Lower leg skin (tissue), 3 donors: Measurements from ENCODE around the gene SLC39A7.

Experiments
- POLR2A ChIP-seq, 2 donors: fragments of 450-650 bp; IDR thresholded peaks; one replicate each; pipeline ENCODE4 v1.6.1; 2016 to 2017; ENCODE audit warnings: antibody characterized with exemption in 2 of 2, mild to moderate bottlenecking in 1 of 2, moderate library complexity in 1 of 2
- TF ChIP-seq, protein P1 (sequence below), 3 donors: fragments of 450-650 bp; IDR thresholded peaks; one replicate each; pipeline ENCODE4 v1.5.1; 2016; ENCODE audit warnings: antibody characterized with exemption in 3 of 3, mild to moderate bottlenecking in 3 of 3, moderate library complexity in 2 of 3

DNA sequence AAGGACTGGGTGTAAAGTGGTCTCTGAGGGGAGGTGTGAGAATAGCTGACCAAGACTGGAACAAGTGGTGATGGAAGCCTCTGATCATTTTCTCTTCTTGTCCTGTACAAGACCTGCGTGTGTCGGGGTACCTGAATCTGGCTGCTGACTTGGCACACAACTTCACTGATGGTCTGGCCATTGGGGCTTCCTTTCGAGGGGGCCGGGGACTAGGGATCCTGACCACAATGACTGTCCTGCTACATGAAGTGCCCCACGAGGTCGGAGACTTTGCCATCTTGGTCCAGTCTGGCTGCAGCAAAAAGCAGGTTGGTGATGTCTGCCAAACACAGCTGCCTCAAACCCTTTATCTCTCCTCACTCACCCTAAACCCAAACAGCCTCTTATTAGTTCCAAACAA, 2.1 kb downstream of the SLC39A7 start:
- TF ChIP-seq, protein P1, sequence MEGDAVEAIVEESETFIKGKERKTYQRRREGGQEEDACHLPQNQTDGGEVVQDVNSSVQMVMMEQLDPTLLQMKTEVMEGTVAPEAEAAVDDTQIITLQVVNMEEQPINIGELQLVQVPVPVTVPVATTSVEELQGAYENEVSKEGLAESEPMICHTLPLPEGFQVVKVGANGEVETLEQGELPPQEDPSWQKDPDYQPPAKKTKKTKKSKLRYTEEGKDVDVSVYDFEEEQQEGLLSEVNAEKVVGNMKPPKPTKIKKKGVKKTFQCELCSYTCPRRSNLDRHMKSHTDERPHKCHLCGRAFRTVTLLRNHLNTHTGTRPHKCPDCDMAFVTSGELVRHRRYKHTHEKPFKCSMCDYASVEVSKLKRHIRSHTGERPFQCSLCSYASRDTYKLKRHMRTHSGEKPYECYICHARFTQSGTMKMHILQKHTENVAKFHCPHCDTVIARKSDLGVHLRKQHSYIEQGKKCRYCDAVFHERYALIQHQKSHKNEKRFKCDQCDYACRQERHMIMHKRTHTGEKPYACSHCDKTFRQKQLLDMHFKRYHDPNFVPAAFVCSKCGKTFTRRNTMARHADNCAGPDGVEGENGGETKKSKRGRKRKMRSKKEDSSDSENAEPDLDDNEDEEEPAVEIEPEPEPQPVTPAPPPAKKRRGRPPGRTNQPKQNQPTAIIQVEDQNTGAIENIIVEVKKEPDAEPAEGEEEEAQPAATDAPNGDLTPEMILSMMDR (IDR thresholded peaks at IDR 0.05), result no peak
- no peak for TF ChIP-seq POLR2A (IDR thresholded peaks at IDR 0.05)
